Adrenal gland (tissue), 12 donors: ENCODE results near the gene MXRA7. TPM values are rescaled to one million over a fixed set of nuclear protein-coding genes. Genes with fewer than 3 reads are reported as not detected.

ENCODE experiments used
- DNase-seq, 7 donors: peaks; one replicate each; pipeline ENCODE4 v3.0.0-alpha.2; 2019 to 2020
- H3K27ac ChIP-seq, 5 donors: fragments of 200-600 bp; sonication (generic) in 4 of 5; 1 replicate in 3 of 5; 2 replicates in 2 of 5; pipeline versions ENCODE4 v1.5.1 to v1.8.0; 2016 to 2020; ENCODE audit warnings: mild to moderate bottlenecking in 1 of 5
- H3K27me3 ChIP-seq: fragments of 200-600 bp; 2 replicates; pipeline ENCODE4 v1.8.0; 2021
- H3K36me3 ChIP-seq, 2 donors: fragments of 200-600 bp; replicated peaks in 1 of 2; 1 replicate in 1 of 2; 2 replicates in 1 of 2; pipeline versions ENCODE4 v1.5.1 to v1.8.0; 2018 to 2022
- H3K4me1 ChIP-seq, 2 donors: fragments of 200-600 bp; replicated peaks in 1 of 2; 1 replicate in 1 of 2; 2 replicates in 1 of 2; pipeline versions ENCODE4 v1.5.1 to v1.8.0; 2018 to 2021
- H3K4me3 ChIP-seq, 4 donors: fragments of 200-600 bp; sonication (generic) in 3 of 4; one replicate each; pipeline ENCODE4 v1.5.1; 2016 to 2018
- H3K9me3 ChIP-seq, 3 donors: fragments of 200-600 bp; sonication (generic) in 1 of 3; replicated peaks in 1 of 3; 1 replicate in 2 of 3; 2 replicates in 1 of 3; pipeline versions ENCODE4 v1.5.1 to v1.8.0; 2016 to 2021
- POLR2A ChIP-seq, 2 donors: fragments of 450-650 bp; IDR thresholded peaks; one replicate each; pipeline ENCODE4 v1.6.1; 2017; ENCODE audit warnings: antibody characterized with exemption in 2 of 2, mild to moderate bottlenecking in 2 of 2, moderate library complexity in 1 of 2
- WGBS, 4 donors: extraction: QIAGEN DNeasy Blood & Tissue Kit in 2 of 4; methylation state at CpG; one replicate each; pipeline versions ENCODE4 v1.1.5 to v1.1.7; 2013 to 2017; 5-methylcytosine and 5-hydroxymethylcytosine counted together
- intact Hi-C, 2 donors: fragments of 100-400 bp; cut with DNase I; formaldehyde crosslinking; loops; one replicate each; pipeline versions ENCODE4 v1.14.1 to v1.15.0; 2022 to 2023
- polyA plus RNA-seq, 3 donors: library from polyadenylated mRNA; stranded (reverse); fragments of 200-250 nt in 2 of 3; fragments of 350-450 nt in 1 of 3; fragmentation: Illumina TruSeq in 1 of 3; extraction: RNeasy Lipid Tissue Mini Kit (QIAGEN cat#74804) in 1 of 3; gene quantifications; one replicate each; pipeline ENCODE4 v1.2.3, GENCODE V29; 2013 to 2014
- total RNA-seq, 9 donors: library from RNA; depleted of rRNA in 4 of 9; stranded (reverse); fragments of >200 nt in 4 of 9; fragments of 120-200 nt in 1 of 9; fragmentation: NEBNext Ultra II Directional in 1 of 9; extraction: Animal tissue kit (Norgen Biotek cat#: 25700) in 1 of 9; gene quantifications; one replicate each; pipeline versions ENCODE4 v1.1.0 to v1.2.4, GENCODE V29; 2013 to 2023
- TF ChIP-seq, protein P1 (sequence below), 6 experiments: fragments of 450-650 bp in 4 of 6; fragments of 200-600 bp in 2 of 6; sonication (generic) in 1 of 6; IDR thresholded peaks; 1 replicate in 5 of 6; 2 replicates in 1 of 6; pipeline versions ENCODE4 v1.5.1 to v1.8.0; 2016 to 2021; ENCODE audit warnings: antibody characterized with exemption in 6 of 6, mild to moderate bottlenecking in 2 of 6, moderate library complexity in 1 of 6
- donor health status: healthy with polysubstance abuse.
- donor health status: Bipolar disorder and iron deficiency.
- donor health status: DM: yes; HTN: yes; CAD: no.
- donor health status: DM: no; HTN: no; CAD: no.
- donor health status: DM: no; HTN: no; CAD: no.
- donor health status: DM: yes; HTN: yes; CAD: no.

MXRA7 gene
- total and polyA plus RNA-seq, 12 donors, result 81.5 to 671 (median 356) TPM

DNA sequence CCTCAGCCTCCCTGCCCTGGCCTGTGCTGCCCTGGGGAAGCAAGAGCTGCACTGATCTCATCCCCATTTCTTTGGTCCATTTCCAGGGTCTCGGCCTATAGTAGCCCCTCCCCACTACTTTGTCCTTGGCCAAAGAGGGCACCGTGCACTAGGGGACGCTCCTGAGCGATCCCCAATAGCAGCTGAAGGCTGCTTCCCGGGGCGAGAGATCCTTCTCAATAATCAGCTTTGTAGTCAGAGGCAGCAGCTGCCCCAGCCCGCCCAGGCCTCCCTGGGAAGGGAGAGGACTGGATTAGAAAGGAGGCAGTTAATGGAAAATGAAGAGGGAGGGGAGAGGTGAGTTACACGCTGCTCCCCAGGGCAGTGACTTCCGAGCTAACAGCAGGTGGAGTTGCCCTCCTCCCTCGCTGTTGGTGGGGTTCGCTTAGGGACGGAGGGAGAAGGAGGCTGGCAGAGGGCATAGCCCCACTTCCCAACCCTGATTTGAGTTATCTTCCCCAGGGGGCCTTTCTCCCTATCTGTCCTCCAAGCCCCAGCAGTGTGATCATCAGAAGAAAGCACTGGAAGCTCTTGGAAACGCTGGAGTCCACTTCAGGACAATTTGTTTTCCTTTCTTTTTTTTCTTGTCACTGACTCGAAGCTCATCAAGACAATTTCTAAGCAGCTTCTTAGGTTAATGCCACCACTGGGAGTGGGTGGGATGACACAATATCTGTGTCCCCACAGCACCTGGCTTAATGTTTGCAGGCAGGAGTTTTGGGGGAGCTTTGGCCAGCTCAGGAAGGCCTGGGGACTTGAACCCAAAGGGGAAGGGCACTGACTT is 2.6 kb downstream of the MXRA7 start:
- Histone ChIP-seq H3K4me3 (peak overlapping the region in 1 of 4 donors; percentile 14), H3K4me1 (peaks cover 36 to 60% of the 10 kb centered on the region in 2 donors), H3K27ac (peak overlapping the region; percentile 50 to 96 (median 90)), H3K27me3 (no peaks in the 10 kb centered on the region), H3K36me3 (peaks cover 0 to 8% of the 10 kb centered on the region in 2 donors), H3K9me3 (no peaks in the 10 kb centered on the region)
- peak in 1 of 2 donors; percentile 70 for TF ChIP-seq POLR2A (IDR thresholded peaks at IDR 0.05)
- TF ChIP-seq, protein P1, sequence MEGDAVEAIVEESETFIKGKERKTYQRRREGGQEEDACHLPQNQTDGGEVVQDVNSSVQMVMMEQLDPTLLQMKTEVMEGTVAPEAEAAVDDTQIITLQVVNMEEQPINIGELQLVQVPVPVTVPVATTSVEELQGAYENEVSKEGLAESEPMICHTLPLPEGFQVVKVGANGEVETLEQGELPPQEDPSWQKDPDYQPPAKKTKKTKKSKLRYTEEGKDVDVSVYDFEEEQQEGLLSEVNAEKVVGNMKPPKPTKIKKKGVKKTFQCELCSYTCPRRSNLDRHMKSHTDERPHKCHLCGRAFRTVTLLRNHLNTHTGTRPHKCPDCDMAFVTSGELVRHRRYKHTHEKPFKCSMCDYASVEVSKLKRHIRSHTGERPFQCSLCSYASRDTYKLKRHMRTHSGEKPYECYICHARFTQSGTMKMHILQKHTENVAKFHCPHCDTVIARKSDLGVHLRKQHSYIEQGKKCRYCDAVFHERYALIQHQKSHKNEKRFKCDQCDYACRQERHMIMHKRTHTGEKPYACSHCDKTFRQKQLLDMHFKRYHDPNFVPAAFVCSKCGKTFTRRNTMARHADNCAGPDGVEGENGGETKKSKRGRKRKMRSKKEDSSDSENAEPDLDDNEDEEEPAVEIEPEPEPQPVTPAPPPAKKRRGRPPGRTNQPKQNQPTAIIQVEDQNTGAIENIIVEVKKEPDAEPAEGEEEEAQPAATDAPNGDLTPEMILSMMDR (IDR thresholded peaks at IDR 0.05), result peak in 4 of 6 experiments; percentile 23 to 44 (median 38)
- 19 to 45% (median 33%) methylated on average over 13 to 14 of the region's 14 CpGs for WGBS, 4 donors
- intact Hi-C loops, result no loop called here
- DNase-seq, result peak in 6 of 7 donors; percentile 53 to 83 (median 71)

DNA sequence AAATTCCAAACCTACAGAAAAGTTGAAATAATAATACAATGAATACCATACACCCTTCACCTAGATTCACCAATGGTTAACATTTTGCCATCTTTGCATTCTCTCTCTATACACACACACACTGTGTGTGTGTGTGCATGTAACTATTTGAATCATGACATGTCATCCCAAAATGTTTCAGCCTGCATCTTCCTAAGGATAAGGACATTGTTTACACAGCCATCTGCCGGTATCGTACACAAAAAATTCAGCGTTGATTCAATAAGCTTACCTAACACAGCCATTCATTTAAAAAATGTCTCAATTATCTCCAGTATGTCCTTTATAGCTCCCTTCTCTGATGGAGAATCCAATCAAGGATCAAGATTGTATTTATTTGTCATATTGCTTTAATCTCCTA is 3.9 kb downstream of the MXRA7 start:
- WGBS, 4 donors, result 85 to 87% (median 86%) methylated on average over 3 of the region's 3 CpGs
- no peaks in the 10 kb centered on the region for H3K36me3 ChIP-seq
- no peak overlapping the region for H3K4me3 ChIP-seq
- H3K4me1 ChIP-seq, result peaks cover 50 to 71% of the 10 kb centered on the region in 2 donors
- H3K9me3 ChIP-seq, result no peaks in the 10 kb centered on the region
- no peak for DNase-seq
- TF ChIP-seq POLR2A (IDR thresholded peaks at IDR 0.05), result no peak
- TF ChIP-seq, protein P1 (IDR thresholded peaks at IDR 0.05), result no peak
- H3K27ac ChIP-seq, result peak overlapping the region in 1 of 5 donors; percentile 96
- intact Hi-C loops, result no loop called here
- no peaks in the 10 kb centered on the region for H3K27me3 ChIP-seq

GRCh38 chr17:76704805-76705204 is 6.0 kb downstream of the MXRA7 start:
- intact Hi-C loops, result no loop called here
- Histone ChIP-seq H3K36me3 (no peaks in the 10 kb centered on the region), H3K9me3 (no peaks in the 10 kb centered on the region), H3K4me3 (no peak overlapping the region), H3K27me3 (no peaks in the 10 kb centered on the region), H3K4me1 (peaks cover 64 to 83% of the 10 kb centered on the region in 2 donors), H3K27ac (peak overlapping the region in 1 of 5 donors; percentile 34)
- TF ChIP-seq, protein P1 (IDR thresholded peaks at IDR 0.05), result no peak
- no peak for TF ChIP-seq POLR2A (IDR thresholded peaks at IDR 0.05)
- WGBS, 4 donors, result 60 to 77% (median 66%) methylated on average over 4 of the region's 4 CpGs
- DNase-seq, result no peak

DNA sequence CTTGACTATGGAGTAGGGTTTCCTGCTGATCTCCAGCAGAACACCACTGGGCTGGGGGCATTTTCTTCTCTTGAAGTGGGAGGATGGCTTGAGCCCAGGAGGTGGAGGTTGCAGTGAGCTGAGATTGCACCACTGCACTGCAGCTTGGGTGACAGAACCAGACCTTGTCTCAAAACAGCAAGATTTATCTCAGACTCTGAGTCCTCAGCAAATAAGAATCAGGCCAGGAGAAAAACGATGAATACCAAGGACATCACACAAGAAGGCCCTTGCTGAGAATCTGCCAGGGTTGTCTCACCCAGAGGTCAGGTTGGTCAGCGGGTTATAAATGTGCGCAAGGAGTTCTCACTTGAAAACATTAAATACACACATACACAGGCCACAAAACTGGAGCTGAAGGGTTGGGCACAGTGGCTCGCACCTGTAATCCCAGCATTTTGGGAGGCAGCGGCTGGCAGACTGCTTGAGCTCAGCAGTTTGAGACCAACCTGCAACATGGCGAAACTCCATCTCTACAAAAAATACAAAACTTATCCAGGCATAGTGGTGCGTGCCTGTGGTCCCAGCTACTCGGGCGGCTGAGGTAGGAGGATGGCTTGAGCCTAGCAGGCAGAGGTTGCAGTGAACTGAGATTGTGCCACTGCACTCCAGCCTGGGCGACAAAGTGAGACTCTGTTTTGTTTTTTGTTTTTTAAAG is 7.7 kb downstream of the MXRA7 start:
- DNase-seq, result peak in 5 of 7 donors; percentile 58 to 82 (median 72)
- Histone ChIP-seq H3K4me1 (peaks cover 61 to 83% of the 10 kb centered on the region in 2 donors), H3K27me3 (no peaks in the 10 kb centered on the region), H3K4me3 (no peak overlapping the region), H3K9me3 (no peaks in the 10 kb centered on the region), H3K36me3 (no peaks in the 10 kb centered on the region), H3K27ac (peak overlapping the region; percentile 67 to 99 (median 92))
- TF ChIP-seq, protein P1 (IDR thresholded peaks at IDR 0.05), result no peak
- peak in 1 of 2 donors; percentile 20 for TF ChIP-seq POLR2A (IDR thresholded peaks at IDR 0.05)
- WGBS, 4 donors, result 43 to 53% (median 52%) methylated on average over 8 to 10 of the region's 10 CpGs
- intact Hi-C loops, result no loop called here
